ENCODE results near the gene KCNMA1.

KCNMA1 gene

DNA sequence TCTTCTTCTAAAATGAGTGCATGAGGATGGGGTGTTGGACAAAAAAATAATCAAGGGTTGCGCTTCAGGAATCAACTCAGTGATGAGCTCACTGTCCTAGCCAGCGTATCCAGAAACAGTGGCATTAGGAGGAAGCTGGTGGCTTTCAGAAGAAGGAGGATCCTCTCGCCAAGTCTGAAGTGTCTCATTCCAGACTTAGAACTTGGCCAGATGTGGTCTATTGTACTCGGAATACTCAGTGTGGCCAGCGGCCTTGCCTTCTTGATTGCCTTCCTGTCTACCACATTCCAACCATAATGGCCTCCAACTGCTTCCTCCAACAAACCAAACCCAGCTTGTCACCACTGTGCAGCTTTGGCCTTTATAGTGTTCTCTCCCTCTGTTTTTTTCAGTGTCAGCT lies 732.4 kb downstream of the KCNMA1 start:
- no peak for DNase-seq (ENCODE audit: low read depth, low spot score)

GRCh38 chr10:76903387-76903945 lies 734.1 kb downstream of the KCNMA1 start:
- no peak for DNase-seq (ENCODE audit: low read depth, low spot score)

DNA sequence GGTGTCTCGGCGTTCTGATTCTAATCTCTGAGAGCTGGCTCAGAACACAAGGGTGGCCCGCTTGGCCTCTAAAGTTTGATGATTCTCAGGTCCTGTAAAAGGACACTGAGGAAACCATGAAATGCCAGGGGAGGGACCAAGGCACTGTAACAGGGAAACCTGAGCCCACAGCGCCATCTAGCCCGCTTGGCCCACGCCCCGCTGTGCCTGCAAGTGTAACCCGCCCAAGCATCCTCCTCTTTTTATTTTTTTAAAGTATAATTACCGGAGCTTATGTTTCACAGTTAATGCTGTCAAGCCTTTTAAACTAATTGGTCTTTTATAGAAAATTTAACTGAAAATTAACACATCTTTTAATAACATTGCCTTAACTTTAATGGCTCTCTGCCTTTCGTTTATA lies 734.7 kb downstream of the KCNMA1 start:
- peak; percentile 62 for DNase-seq (ENCODE audit: low read depth, low spot score)

GRCh38 chr10:76901701-76902100 lies 735.9 kb downstream of the KCNMA1 start:
- DNase-seq (ENCODE audit: low read depth, low spot score): no peak

- DNase-seq (ENCODE audit: low read depth, low spot score): no peak
Observed at GRCh38 chr10:76899490-76899889, 738.1 kb downstream of the KCNMA1 start.

DNA sequence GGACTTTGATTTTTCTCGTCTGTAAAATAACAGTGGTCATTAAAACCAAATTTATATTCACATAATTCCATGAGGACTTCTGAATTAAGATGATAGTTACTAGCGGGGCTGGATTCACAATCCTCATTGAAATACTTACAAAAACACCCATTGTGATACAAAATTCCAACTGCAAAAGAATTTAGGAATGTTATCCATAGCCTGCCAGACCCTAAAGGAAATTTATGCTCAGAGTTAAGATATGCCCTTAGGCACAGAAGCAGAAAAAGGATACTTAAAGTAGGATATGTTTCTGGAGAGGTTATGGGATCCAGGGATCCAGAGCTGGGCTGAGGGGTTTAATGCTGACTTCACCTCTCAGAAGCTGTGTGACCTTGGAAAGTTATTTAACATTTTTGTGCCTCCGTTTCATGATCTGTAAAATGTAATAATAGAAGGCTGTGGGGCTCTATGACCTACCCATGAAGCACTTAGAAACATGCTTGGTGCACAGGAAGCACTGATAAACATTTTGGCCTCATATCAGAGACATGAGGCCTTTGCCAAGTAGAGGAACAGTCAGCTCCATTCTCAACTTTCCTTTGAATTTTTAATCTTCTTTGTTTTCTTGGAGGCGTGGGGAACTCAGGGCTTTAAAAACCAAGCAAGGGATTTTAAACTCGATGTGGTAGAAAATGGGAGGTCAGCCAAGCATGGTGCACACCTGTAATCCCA lies 744.7 kb downstream of the KCNMA1 start:
- DNase-seq (ENCODE audit: low read depth, low spot score): no peak

DNA sequence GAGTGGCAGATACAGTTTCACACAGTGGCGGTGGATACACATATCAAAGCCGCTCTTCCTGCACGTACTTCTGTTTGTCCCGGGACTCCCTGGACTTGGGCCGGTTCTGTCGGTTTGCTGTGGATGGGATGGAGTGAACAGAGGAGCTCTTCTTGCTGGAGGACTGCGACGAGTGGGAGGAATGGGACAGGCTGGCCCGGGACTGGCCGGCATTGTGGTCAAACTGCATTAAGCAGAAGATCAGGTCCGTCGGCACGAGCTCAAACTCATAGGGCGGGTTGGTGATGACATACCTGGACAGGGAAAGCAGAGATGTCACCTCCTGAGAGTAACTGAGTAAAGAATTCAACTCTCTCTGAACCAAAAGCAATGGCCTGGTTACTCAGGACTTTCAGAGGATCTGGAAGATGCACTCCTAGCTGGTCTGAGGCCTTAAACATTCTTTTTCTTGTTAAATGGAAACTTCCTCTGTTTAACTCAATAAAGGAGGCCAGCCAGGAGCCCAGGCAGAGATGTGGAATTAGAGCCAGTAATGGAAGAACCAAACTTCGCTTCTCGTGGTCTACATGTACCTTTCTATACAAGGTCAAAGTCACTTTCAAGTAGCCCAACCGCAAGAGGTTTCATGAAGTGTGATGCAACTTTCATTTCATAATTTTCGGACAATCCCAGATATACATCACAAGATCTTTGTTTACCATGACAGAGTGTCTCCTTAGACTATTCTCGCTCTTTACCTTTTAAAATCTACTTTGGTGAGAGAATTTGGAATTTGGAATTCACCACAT lies 750.2 kb downstream of the KCNMA1 start:
- no peak for DNase-seq (ENCODE audit: low read depth, low spot score)

DNA sequence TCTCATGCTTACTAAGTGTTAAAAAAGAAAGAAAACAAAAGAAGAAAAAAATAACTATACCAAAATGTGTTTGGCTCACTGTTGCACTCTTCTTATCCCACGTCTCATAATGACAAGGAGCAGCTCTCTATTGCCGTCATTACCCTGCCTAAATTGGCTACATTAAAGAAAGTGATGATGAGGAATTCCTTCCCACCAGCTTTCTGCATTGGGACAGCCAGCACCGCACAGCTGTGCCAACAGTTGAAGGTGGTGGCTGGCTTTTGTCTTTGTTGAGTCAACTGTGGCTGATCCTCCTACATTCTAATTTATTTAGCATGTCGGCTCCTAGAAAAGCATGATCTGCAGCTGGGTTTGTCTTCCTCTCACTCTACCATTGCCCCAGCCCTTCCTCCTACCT lies 751.8 kb downstream of the KCNMA1 start:
- DNase-seq (ENCODE audit: low read depth, low spot score): no peak

GRCh38 chr10:76884673-76885275 lies 752.8 kb downstream of the KCNMA1 start:
- DNase-seq (ENCODE audit: low read depth, low spot score): no peak

- DNase-seq (ENCODE audit: low read depth, low spot score): no peak
Observed at GRCh38 chr10:76883596-76883995, 754.0 kb downstream of the KCNMA1 start.

- no peak for DNase-seq (ENCODE audit: low read depth, low spot score)
Observed at GRCh38 chr10:76882796-76883195, 754.8 kb downstream of the KCNMA1 start.

- no peak for DNase-seq (ENCODE audit: low read depth, low spot score)
Observed at GRCh38 chr10:76882245-76882644, 755.4 kb downstream of the KCNMA1 start.

GRCh38 chr10:76881477-76882220 lies 756.0 kb downstream of the KCNMA1 start:
- DNase-seq (ENCODE audit: low read depth, low spot score): no peak

DNA sequence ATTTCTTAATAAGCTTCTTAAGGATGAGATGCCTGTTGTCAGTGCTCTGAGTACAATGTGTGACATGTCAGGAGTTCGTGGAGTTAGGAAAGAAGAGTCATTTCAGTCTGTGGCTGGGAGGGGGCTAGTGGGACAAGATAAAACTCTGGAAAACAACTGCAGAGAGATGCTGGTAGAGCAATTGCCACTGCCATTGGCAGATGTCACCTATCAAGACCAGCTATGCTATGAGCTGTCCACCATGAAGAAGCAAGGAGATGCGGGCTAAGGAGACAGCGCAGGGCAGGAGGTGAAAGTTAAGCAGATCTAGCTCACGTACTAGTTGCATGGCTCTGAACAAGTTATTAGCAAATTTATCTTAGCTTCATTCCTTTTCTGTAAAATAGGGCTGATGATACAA lies 756.7 kb downstream of the KCNMA1 start:
- no peak for DNase-seq (ENCODE audit: low read depth, low spot score)

DNA sequence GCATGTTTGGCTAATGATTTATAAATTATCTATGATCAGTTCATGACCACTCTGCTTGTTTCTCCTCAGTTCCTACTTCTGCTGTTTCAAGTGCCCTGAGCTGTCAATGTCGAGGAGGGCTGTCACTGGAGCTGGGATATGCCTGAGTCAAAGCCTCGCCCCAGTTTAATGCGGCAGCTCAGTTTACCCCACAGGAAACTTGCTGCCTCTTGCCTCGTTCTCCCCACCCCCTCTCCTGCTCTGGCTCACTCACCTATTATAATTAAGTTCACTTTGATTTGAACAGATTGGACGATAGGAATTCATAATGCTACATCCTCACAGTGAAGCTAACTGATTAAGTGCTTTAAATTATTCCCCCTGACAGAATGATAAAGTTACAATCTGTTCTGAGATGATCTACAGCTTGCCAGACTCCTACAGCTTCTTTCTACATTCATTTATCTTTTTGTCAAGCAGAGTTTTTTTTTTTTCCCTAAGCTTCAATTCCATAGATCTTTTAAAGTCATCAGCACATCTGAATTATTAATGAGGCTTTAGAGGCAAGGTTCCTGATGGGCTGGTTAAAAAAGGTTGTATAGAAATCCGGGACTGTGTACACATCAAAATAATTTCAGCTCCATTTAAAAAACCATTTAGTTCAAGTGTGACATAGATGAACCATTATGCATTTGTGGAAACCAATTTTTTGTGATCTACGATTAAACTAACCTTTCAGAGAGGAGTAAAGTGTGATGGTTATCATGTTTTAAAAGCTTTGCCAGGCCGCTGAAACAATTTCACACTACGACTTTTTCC lies 758.3 kb downstream of the KCNMA1 start:
- DNase-seq (ENCODE audit: low read depth, low spot score): no peak

- DNase-seq (ENCODE audit: low read depth, low spot score): no peak
Observed at GRCh38 chr10:76878514-76878913, 759.1 kb downstream of the KCNMA1 start.

- DNase-seq (ENCODE audit: low read depth, low spot score): no peak
Observed at GRCh38 chr10:76874896-76875295, 762.7 kb downstream of the KCNMA1 start.

GRCh38 chr10:76874176-76874575 lies 763.4 kb downstream of the KCNMA1 start:
- DNase-seq (ENCODE audit: low read depth, low spot score): no peak

- no peak for DNase-seq (ENCODE audit: low read depth, low spot score)
Observed at GRCh38 chr10:76871697-76872295, 765.8 kb downstream of the KCNMA1 start.

GRCh38 chr10:76869931-76870330 lies 767.7 kb downstream of the KCNMA1 start:
- DNase-seq (ENCODE audit: low read depth, low spot score): no peak

Data from ELF-1 (cell line).